Measurements from ENCODE around the gene DTX4.

DTX4 gene

GRCh38 chr11:59173964-59174663 lies 2.2 kb downstream of the DTX4 start:
- Histone ChIP-seq H3K9me3 (ENCODE audit: insufficient read depth, low read length, severe bottlenecking) (peaks cover 6% of the 10 kb centered on the region), H4K20me1 (ENCODE audit: insufficient read depth, low read length) (no peaks in the 10 kb centered on the region), H3K79me2 (ENCODE audit: insufficient read depth, low read length) (no peaks in the 10 kb centered on the region), H3K27ac (ENCODE audit: low read length) (no peak overlapping the region), H3K36me3 (ENCODE audit: insufficient read depth, low read length) (no peaks in the 10 kb centered on the region), H3K27me3 (ENCODE audit: insufficient read depth, low read length, poor library complexity) (no peaks in the 10 kb centered on the region), H3K4me3 (ENCODE audit: low read depth in 1 of 2, low read length in 2 of 2) (no peak overlapping the region), H3K4me1 (ENCODE audit: insufficient read depth, low read length) (peaks cover 18% of the 10 kb centered on the region), H3K4me2 (ENCODE audit: insufficient read depth, low read length) (no peak overlapping the region), H3K9ac (ENCODE audit: low read depth, low read length) (no peak overlapping the region), H2AFZ (ENCODE audit: low read depth, low read length) (no peak overlapping the region)
- DNase-seq (no peak), ATAC-seq (ENCODE audit: insufficient read depth, low read depth) (no peak)
- no peak for TF ChIP-seq EZH2 (IDR thresholded peaks at IDR 0.05; ENCODE audit: borderline replicate concordance, low read depth, low read length, severe bottlenecking)
- TF ChIP-seq, protein P1, sequence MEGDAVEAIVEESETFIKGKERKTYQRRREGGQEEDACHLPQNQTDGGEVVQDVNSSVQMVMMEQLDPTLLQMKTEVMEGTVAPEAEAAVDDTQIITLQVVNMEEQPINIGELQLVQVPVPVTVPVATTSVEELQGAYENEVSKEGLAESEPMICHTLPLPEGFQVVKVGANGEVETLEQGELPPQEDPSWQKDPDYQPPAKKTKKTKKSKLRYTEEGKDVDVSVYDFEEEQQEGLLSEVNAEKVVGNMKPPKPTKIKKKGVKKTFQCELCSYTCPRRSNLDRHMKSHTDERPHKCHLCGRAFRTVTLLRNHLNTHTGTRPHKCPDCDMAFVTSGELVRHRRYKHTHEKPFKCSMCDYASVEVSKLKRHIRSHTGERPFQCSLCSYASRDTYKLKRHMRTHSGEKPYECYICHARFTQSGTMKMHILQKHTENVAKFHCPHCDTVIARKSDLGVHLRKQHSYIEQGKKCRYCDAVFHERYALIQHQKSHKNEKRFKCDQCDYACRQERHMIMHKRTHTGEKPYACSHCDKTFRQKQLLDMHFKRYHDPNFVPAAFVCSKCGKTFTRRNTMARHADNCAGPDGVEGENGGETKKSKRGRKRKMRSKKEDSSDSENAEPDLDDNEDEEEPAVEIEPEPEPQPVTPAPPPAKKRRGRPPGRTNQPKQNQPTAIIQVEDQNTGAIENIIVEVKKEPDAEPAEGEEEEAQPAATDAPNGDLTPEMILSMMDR (IDR thresholded peaks at IDR 0.05; ENCODE audit: borderline replicate concordance, extremely low read depth, low read length, poor library complexity, severe bottlenecking): no peak

GRCh38 chr11:59174664-59175033 lies 2.7 kb downstream of the DTX4 start:
- no peak for DNase-seq
- Histone ChIP-seq H3K9ac (ENCODE audit: low read depth, low read length) (no peak overlapping the region), H3K4me3 (ENCODE audit: low read depth in 1 of 2, low read length in 2 of 2) (no peak overlapping the region), H3K4me2 (ENCODE audit: insufficient read depth, low read length) (no peak overlapping the region), H3K79me2 (ENCODE audit: insufficient read depth, low read length) (no peaks in the 10 kb centered on the region), H2AFZ (ENCODE audit: low read depth, low read length) (no peak overlapping the region), H3K4me1 (ENCODE audit: insufficient read depth, low read length) (peaks cover 18% of the 10 kb centered on the region), H3K36me3 (ENCODE audit: insufficient read depth, low read length) (no peaks in the 10 kb centered on the region), H4K20me1 (ENCODE audit: insufficient read depth, low read length) (no peaks in the 10 kb centered on the region), H3K9me3 (ENCODE audit: insufficient read depth, low read length, severe bottlenecking) (peaks cover 11% of the 10 kb centered on the region), H3K27ac (ENCODE audit: low read length) (no peak overlapping the region), H3K27me3 (ENCODE audit: insufficient read depth, low read length, poor library complexity) (no peaks in the 10 kb centered on the region)
- ATAC-seq (ENCODE audit: insufficient read depth, low read depth): no peak
- TF ChIP-seq, protein P1 (IDR thresholded peaks at IDR 0.05; ENCODE audit: borderline replicate concordance, extremely low read depth, low read length, poor library complexity, severe bottlenecking): no peak
- TF ChIP-seq EZH2 (IDR thresholded peaks at IDR 0.05; ENCODE audit: borderline replicate concordance, low read depth, low read length, severe bottlenecking): no peak

- no peaks in the 10 kb centered on the region for H3K79me2 ChIP-seq (ENCODE audit: insufficient read depth, low read length)
- peaks cover 12% of the 10 kb centered on the region for H3K9me3 ChIP-seq (ENCODE audit: insufficient read depth, low read length, severe bottlenecking)
- H3K4me2 ChIP-seq (ENCODE audit: insufficient read depth, low read length): no peak overlapping the region
- peaks cover 18% of the 10 kb centered on the region for H3K4me1 ChIP-seq (ENCODE audit: insufficient read depth, low read length)
- TF ChIP-seq EZH2 (IDR thresholded peaks at IDR 0.05; ENCODE audit: borderline replicate concordance, low read depth, low read length, severe bottlenecking): no peak
- TF ChIP-seq, protein P1 (IDR thresholded peaks at IDR 0.05; ENCODE audit: borderline replicate concordance, extremely low read depth, low read length, poor library complexity, severe bottlenecking): no peak
- no peak overlapping the region for H2AFZ ChIP-seq (ENCODE audit: low read depth, low read length)
- H4K20me1 ChIP-seq (ENCODE audit: insufficient read depth, low read length): no peaks in the 10 kb centered on the region
- no peak overlapping the region for H3K4me3 ChIP-seq (ENCODE audit: low read depth in 1 of 2, low read length in 2 of 2)
- no peaks in the 10 kb centered on the region for H3K27me3 ChIP-seq (ENCODE audit: insufficient read depth, low read length, poor library complexity)
- no peak overlapping the region for H3K9ac ChIP-seq (ENCODE audit: low read depth, low read length)
- no peak overlapping the region for H3K27ac ChIP-seq (ENCODE audit: low read length)
- ATAC-seq (ENCODE audit: insufficient read depth, low read depth) (no peak), DNase-seq (no peak)
- no peaks in the 10 kb centered on the region for H3K36me3 ChIP-seq (ENCODE audit: insufficient read depth, low read length)
Measured at GRCh38 chr11:59175091-59175501, 3.2 kb downstream of the DTX4 start.
